H1 (cell line): ENCODE data around the gene CIAO3. TPM values are rescaled to one million over a fixed set of nuclear protein-coding genes. Genes with fewer than 3 reads are reported as not detected.

ENCODE experiments used
- BACH1 ChIP-seq: IDR thresholded peaks from 2 replicates; pipeline ENCODE4 v1.6.1; 2012; ENCODE audit warnings: low read length, improper control_type of control experiment
- CBX8 ChIP-seq: fragments of 300-800, 300-1000 bp; sonication (generic); IDR thresholded peaks from 2 replicates; pipeline ENCODE4 v1.7.1; 2016; ENCODE audit warnings: low read depth, low read length, borderline replicate concordance
- CHD1 ChIP-seq: IDR thresholded peaks from 2 replicates; pipeline ENCODE4 v1.6.1; 2012; ENCODE audit warnings: low read depth, low read length, improper control_type of control experiment
- EP300 ChIP-seq, 2 experiments: IDR thresholded peaks; 1 replicate in 1 of 2; 2 replicates in 1 of 2; pipeline ENCODE4 v1.6.1; 2011 to 2012; ENCODE audit warnings: low read depth in 2 of 2, low read length in 2 of 2, mild to moderate bottlenecking in 2 of 2, borderline replicate concordance in 1 of 2, inconsistent platforms in 1 of 2, moderate library complexity in 1 of 2
- EZH2 ChIP-seq: fragments of 200-600 bp; sonication (generic); IDR thresholded peaks from 2 replicates; pipeline ENCODE4 v1.7.1; 2012; ENCODE audit warnings: low read depth, mild to moderate bottlenecking, moderate library complexity, low read length, inconsistent platforms; ENCODE audit not compliant: severe bottlenecking
- POLR2AphosphoS5 ChIP-seq: IDR thresholded peaks from 2 replicates; pipeline ENCODE4 v1.6.1; 2011; ENCODE audit warnings: low read depth, low read length
- SP2 ChIP-seq: IDR thresholded peaks from 2 replicates; pipeline ENCODE4 v1.6.1; 2012; ENCODE audit warnings: mild to moderate bottlenecking, low read length, inconsistent platforms
- SP4 ChIP-seq: IDR thresholded peaks from 2 replicates; pipeline ENCODE4 v1.6.1; 2012; ENCODE audit warnings: low read length, inconsistent platforms
- polyA plus RNA-seq, 7 experiments: library from polyadenylated mRNA; depleted of rRNA in 3 of 7; stranded (reverse) in 5 of 7; unstranded in 2 of 7; fragments of >200 nt in 5 of 7; fragments of 200-250 nt in 2 of 7; gene quantifications; 1 replicate in 5 of 7; 2 replicates in 1 of 7; 4 replicates in 1 of 7; pipeline versions ENCODE4 v1.2.1 to v1.2.3, GENCODE V29; 2011 to 2013; ENCODE audit warnings: missing spikeins in 2 of 7, mixed read lengths in 2 of 7
- total RNA-seq: library from RNA; stranded (reverse); fragmentation: NEBNext Ultra II Directional; extraction: Animal tissue kit (Norgen Biotek cat#: 25700); gene quantifications from 2 replicates; pipeline ENCODE4 v1.2.1, GENCODE V29; 2021
- TF ChIP-seq, protein P1 (sequence below): fragments of 300-600 bp; sonication (generic); IDR thresholded peaks from 2 replicates; pipeline ENCODE4 v1.7.1; 2012; ENCODE audit warnings: low read length, moderate library complexity, mild to moderate bottlenecking, inconsistent platforms; ENCODE audit not compliant: insufficient replicate concordance
- TF ChIP-seq, protein P2 (sequence below): IDR thresholded peaks from 2 replicates; pipeline ENCODE4 v1.6.1; 2012; ENCODE audit warnings: inconsistent platforms

The CIAO3 gene
- total and polyA plus RNA-seq, 2 of the 8 experiments (the other 6 are each of a cell fraction or from before 2014, with no cell fraction given) = 20.0 to 20.4 TPM

DNA sequence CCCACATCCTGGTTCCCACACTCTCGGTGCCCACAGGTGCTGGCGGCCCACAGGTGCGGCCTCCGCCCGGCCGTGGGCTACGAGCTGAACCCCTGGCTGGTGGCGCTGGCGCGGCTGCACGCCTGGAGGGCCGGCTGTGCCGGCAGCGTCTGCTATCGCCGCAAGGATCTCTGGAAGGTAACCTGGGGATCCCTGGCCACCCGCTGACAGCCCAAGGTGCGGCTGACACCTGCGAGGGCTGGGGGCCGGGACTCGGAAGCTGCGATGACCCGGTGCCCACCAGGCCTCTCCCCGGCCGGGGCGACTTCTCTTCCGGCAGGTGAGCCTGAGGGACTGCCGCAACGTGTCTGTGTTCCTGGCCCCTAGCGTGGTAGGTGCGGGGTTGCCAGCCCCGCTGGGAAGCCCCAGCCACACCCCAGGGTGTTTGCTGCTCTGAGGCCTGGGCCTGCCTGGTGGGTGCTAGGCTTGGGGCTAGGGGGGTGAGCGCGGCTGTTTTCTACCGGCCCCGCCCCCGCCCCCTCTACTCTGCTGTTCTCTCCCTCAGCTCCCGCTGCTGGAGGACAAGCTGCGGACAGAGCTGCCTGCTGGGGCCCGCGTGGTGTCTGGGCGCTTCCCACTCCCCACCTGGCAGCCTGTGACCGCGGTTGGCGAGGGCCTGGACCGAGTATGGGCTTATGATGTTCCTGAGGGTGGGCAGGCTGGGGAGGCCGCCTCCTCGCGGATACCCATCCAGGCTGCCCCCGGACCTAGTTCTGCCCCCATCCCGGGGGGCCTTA lies 18.8 kb downstream of the CIAO3 start (continued):
- TF ChIP-seq, protein P1, sequence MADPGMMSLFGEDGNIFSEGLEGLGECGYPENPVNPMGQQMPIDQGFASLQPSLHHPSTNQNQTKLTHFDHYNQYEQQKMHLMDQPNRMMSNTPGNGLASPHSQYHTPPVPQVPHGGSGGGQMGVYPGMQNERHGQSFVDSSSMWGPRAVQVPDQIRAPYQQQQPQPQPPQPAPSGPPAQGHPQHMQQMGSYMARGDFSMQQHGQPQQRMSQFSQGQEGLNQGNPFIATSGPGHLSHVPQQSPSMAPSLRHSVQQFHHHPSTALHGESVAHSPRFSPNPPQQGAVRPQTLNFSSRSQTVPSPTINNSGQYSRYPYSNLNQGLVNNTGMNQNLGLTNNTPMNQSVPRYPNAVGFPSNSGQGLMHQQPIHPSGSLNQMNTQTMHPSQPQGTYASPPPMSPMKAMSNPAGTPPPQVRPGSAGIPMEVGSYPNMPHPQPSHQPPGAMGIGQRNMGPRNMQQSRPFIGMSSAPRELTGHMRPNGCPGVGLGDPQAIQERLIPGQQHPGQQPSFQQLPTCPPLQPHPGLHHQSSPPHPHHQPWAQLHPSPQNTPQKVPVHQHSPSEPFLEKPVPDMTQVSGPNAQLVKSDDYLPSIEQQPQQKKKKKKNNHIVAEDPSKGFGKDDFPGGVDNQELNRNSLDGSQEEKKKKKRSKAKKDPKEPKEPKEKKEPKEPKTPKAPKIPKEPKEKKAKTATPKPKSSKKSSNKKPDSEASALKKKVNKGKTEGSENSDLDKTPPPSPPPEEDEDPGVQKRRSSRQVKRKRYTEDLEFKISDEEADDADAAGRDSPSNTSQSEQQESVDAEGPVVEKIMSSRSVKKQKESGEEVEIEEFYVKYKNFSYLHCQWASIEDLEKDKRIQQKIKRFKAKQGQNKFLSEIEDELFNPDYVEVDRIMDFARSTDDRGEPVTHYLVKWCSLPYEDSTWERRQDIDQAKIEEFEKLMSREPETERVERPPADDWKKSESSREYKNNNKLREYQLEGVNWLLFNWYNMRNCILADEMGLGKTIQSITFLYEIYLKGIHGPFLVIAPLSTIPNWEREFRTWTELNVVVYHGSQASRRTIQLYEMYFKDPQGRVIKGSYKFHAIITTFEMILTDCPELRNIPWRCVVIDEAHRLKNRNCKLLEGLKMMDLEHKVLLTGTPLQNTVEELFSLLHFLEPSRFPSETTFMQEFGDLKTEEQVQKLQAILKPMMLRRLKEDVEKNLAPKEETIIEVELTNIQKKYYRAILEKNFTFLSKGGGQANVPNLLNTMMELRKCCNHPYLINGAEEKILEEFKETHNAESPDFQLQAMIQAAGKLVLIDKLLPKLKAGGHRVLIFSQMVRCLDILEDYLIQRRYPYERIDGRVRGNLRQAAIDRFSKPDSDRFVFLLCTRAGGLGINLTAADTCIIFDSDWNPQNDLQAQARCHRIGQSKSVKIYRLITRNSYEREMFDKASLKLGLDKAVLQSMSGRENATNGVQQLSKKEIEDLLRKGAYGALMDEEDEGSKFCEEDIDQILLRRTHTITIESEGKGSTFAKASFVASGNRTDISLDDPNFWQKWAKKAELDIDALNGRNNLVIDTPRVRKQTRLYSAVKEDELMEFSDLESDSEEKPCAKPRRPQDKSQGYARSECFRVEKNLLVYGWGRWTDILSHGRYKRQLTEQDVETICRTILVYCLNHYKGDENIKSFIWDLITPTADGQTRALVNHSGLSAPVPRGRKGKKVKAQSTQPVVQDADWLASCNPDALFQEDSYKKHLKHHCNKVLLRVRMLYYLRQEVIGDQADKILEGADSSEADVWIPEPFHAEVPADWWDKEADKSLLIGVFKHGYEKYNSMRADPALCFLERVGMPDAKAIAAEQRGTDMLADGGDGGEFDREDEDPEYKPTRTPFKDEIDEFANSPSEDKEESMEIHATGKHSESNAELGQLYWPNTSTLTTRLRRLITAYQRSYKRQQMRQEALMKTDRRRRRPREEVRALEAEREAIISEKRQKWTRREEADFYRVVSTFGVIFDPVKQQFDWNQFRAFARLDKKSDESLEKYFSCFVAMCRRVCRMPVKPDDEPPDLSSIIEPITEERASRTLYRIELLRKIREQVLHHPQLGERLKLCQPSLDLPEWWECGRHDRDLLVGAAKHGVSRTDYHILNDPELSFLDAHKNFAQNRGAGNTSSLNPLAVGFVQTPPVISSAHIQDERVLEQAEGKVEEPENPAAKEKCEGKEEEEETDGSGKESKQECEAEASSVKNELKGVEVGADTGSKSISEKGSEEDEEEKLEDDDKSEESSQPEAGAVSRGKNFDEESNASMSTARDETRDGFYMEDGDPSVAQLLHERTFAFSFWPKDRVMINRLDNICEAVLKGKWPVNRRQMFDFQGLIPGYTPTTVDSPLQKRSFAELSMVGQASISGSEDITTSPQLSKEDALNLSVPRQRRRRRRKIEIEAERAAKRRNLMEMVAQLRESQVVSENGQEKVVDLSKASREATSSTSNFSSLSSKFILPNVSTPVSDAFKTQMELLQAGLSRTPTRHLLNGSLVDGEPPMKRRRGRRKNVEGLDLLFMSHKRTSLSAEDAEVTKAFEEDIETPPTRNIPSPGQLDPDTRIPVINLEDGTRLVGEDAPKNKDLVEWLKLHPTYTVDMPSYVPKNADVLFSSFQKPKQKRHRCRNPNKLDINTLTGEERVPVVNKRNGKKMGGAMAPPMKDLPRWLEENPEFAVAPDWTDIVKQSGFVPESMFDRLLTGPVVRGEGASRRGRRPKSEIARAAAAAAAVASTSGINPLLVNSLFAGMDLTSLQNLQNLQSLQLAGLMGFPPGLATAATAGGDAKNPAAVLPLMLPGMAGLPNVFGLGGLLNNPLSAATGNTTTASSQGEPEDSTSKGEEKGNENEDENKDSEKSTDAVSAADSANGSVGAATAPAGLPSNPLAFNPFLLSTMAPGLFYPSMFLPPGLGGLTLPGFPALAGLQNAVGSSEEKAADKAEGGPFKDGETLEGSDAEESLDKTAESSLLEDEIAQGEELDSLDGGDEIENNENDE = no peak
- no peak for TF ChIP-seq CBX8
- TF ChIP-seq EZH2 = no peak
- no peak for TF ChIP-seq POLR2AphosphoS5
- no peak for TF ChIP-seq EP300 (IDR thresholded peaks at IDR 0.05; ENCODE audit: borderline replicate concordance in 1 of 2, low read depth in 2 of 2, low read length in 2 of 2)
- TF ChIP-seq, protein P2, sequence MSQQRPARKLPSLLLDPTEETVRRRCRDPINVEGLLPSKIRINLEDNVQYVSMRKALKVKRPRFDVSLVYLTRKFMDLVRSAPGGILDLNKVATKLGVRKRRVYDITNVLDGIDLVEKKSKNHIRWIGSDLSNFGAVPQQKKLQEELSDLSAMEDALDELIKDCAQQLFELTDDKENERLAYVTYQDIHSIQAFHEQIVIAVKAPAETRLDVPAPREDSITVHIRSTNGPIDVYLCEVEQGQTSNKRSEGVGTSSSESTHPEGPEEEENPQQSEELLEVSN = no peak; the same call in 1 of the 2 replicates
- no peak for TF ChIP-seq BACH1
- no peak for TF ChIP-seq SP2
- TF ChIP-seq SP4 = no peak
- TF ChIP-seq CHD1 = no peak
